Bone marrow (tissue), 2 donors: ENCODE data around the gene TSPYL1.
"Not testable (repeated sequence)": the region's sequence is repeated elsewhere in the genome, so short reads cannot be mapped to it uniquely, and the experiment has no call there.

ENCODE experiments used
- DNase-seq, 2 donors: peaks; one replicate each; lab custom pipeline; 2025; lab: John Stamatoyannopoulos, UW

The TSPYL1 gene

GRCh38 chr6:116279232-116280160 is at the start of gene TSPYL1:
Gene TSPYL1, minus strand, starts transcription at chr6:116279930. Its CDS starts 100 bp downstream, at chr6:116279830.
- DNase-seq = peak; percentile 80 to 94

GRCh38 chr6:116329156-116329555 is 49.4 kb upstream of the TSPYL1 start:
- no peak for DNase-seq

- DNase-seq = no peak
Measured at GRCh38 chr6:116328528-116328903, 48.8 kb upstream of the TSPYL1 start.

GRCh38 chr6:116327803-116328527 is 48.2 kb upstream of the TSPYL1 start:
- DNase-seq = no peak

GRCh38 chr6:116326996-116327395 is 47.3 kb upstream of the TSPYL1 start:
- no peak for DNase-seq

GRCh38 chr6:116326181-116326671 is 46.5 kb upstream of the TSPYL1 start:
- no peak for DNase-seq

- not testable (repeated sequence) for DNase-seq
Measured at GRCh38 chr6:116325634-116326132, 46.0 kb upstream of the TSPYL1 start.

GRCh38 chr6:116323863-116324262 is 44.1 kb upstream of the TSPYL1 start:
- no peak for DNase-seq

- not testable (repeated sequence) for DNase-seq
Measured at GRCh38 chr6:116321933-116322332, 42.2 kb upstream of the TSPYL1 start.

GRCh38 chr6:116316772-116317467 is 37.2 kb upstream of the TSPYL1 start:
- no peak for DNase-seq

- peak in 1 of 2 donors; percentile 38 for DNase-seq
Measured at GRCh38 chr6:116314878-116315277, 35.1 kb upstream of the TSPYL1 start.

- no peak for DNase-seq
Measured at GRCh38 chr6:116314218-116314617, 34.5 kb upstream of the TSPYL1 start.

GRCh38 chr6:116313101-116313776 is 33.5 kb upstream of the TSPYL1 start:
- DNase-seq = no peak

- DNase-seq = no peak
Measured at GRCh38 chr6:116309657-116310056, 29.9 kb upstream of the TSPYL1 start.

GRCh38 chr6:116309001-116309400 is 29.3 kb upstream of the TSPYL1 start:
- DNase-seq = no peak

- DNase-seq = no peak
Measured at GRCh38 chr6:116307633-116308032, 27.9 kb upstream of the TSPYL1 start.

- no peak for DNase-seq
Measured at GRCh38 chr6:116307001-116307400, 27.3 kb upstream of the TSPYL1 start.

GRCh38 chr6:116304538-116305097 is 24.9 kb upstream of the TSPYL1 start:
- DNase-seq = no peak

- no peak for DNase-seq
Measured at GRCh38 chr6:116301104-116301503, 21.4 kb upstream of the TSPYL1 start.

- no peak for DNase-seq
Measured at GRCh38 chr6:116300566-116300965, 20.8 kb upstream of the TSPYL1 start.

- no peak for DNase-seq
Measured at GRCh38 chr6:116298973-116299372, 19.2 kb upstream of the TSPYL1 start.
